OCI-LY3 (cell line): ENCODE results near the gene SLC1A7.

Experiments
- EZH2phosphoT487 ChIP-seq: fragments of 200-600 bp; shearing (Covaris generic); IDR thresholded peaks from 2 replicates; pipeline ENCODE4 v1.6.1; 2018; ENCODE audit warnings: antibody characterized with exemption, mixed run types, low read depth
- TF ChIP-seq, protein P1 (sequence below): fragments of 200-600, 300-600 bp; sonication (generic); IDR thresholded peaks from 2 replicates; pipeline ENCODE4 v1.5.1; 2014; ENCODE audit warnings: antibody characterized with exemption, low read length, low read depth

DNA sequence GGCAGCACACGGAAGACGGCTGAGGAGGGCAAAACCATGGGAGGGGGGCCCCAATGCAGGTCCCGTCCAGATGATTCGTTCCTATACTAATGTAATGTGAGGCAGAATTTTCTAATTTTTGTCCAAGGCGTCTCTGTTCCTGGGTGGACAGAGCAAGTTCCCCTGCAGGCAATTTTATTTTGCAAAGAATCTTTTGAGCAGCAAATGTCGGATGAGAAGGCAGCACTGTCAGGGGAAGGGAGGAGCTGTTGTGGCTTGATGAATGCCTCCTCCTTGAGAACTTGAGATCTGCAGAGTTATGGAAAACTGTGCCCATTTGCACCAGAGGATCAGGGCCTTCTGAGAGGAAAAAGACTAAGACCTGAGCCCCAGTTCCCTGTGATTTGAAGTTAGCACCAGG is 17.3 kb downstream of the SLC1A7 start:
- TF ChIP-seq, protein P1, sequence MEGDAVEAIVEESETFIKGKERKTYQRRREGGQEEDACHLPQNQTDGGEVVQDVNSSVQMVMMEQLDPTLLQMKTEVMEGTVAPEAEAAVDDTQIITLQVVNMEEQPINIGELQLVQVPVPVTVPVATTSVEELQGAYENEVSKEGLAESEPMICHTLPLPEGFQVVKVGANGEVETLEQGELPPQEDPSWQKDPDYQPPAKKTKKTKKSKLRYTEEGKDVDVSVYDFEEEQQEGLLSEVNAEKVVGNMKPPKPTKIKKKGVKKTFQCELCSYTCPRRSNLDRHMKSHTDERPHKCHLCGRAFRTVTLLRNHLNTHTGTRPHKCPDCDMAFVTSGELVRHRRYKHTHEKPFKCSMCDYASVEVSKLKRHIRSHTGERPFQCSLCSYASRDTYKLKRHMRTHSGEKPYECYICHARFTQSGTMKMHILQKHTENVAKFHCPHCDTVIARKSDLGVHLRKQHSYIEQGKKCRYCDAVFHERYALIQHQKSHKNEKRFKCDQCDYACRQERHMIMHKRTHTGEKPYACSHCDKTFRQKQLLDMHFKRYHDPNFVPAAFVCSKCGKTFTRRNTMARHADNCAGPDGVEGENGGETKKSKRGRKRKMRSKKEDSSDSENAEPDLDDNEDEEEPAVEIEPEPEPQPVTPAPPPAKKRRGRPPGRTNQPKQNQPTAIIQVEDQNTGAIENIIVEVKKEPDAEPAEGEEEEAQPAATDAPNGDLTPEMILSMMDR: no peak
- no peak for TF ChIP-seq EZH2phosphoT487
